Measurements from ENCODE around the gene FGF12. TPM values are rescaled to one million over a fixed set of nuclear protein-coding genes. Genes with fewer than 3 reads are reported as not detected.

Gene FGF12
- total and polyA plus RNA-seq, 7 donors, result 0.25 to 0.87 (median 0.71) TPM

DNA sequence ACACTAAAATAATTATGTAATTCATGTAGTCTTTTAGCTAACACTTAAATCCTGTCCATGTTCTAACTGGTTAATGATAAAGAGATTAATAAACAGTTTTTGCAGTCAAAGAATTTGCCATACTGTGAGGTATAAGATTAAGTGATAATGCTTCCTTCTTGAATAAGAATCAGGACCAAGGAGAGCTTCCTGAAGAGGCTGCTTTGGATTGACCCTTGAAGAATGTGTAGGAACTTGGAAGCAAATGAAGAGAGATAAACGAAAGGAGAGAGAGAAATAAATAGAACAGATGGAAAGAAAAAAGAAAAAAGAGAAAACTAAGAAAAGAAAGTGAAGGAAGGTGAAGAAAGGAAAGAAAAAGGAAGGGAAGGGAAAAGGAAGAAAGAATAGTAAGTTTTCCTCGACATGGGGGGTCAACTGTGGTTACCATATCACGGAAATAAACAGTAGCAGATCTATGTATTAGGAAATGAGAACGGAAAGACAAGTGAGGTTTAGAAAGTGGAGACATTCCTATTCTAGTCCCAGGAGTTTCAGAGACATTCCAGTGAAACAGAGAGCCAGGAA lies 539.8 kb downstream of the FGF12 start:
- Histone ChIP-seq H3K27ac (no peak overlapping the region), H3K4me1 (no peaks in the 10 kb centered on the region), H3K4me3 (no peak overlapping the region), H3K36me3 (ENCODE audit: insufficient read depth in 1 of 2, low read depth in 1 of 2) (no peaks in the 10 kb centered on the region), H3K9me3 (no peaks in the 10 kb centered on the region), H3K27me3 (ENCODE audit: insufficient read depth in 3 of 3, low read length in 2 of 3) (no peaks in the 10 kb centered on the region)
- WGBS, 3 donors, result 48 to 59% (median 56%) methylated on average over 4 of the region's 4 CpGs
- ATAC-seq (no peak), DNase-seq (no peak)
- TF ChIP-seq, protein P1, sequence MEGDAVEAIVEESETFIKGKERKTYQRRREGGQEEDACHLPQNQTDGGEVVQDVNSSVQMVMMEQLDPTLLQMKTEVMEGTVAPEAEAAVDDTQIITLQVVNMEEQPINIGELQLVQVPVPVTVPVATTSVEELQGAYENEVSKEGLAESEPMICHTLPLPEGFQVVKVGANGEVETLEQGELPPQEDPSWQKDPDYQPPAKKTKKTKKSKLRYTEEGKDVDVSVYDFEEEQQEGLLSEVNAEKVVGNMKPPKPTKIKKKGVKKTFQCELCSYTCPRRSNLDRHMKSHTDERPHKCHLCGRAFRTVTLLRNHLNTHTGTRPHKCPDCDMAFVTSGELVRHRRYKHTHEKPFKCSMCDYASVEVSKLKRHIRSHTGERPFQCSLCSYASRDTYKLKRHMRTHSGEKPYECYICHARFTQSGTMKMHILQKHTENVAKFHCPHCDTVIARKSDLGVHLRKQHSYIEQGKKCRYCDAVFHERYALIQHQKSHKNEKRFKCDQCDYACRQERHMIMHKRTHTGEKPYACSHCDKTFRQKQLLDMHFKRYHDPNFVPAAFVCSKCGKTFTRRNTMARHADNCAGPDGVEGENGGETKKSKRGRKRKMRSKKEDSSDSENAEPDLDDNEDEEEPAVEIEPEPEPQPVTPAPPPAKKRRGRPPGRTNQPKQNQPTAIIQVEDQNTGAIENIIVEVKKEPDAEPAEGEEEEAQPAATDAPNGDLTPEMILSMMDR (IDR thresholded peaks at IDR 0.05), result no peak
- intact Hi-C loops (cut with DNase I), result no loop called here

DNA sequence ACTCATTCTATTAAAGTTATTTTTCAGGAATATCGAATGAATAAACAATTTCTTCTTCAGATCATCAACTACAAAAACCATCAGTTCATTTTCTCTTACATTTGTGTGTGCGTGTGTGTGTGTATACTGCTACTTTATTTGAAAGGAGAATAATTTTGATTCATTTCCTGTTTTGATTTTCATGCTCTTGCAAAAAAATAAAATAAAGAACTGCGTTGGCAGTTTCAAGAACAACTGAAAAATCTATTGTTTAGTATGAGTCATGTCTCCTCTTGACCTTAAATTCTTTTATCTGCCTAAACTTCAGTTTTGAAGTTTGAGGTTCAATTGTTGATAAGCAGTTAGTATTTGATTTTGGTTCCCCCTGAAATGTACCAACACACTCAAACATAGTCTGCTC lies 540.8 kb downstream of the FGF12 start:
- H3K9me3 ChIP-seq, result no peaks in the 10 kb centered on the region
- 65 to 80% (median 78%) methylated on average over 3 of the region's 3 CpGs for WGBS, 3 donors
- intact Hi-C loops (cut with DNase I), result no loop called here
- H3K4me1 ChIP-seq, result no peaks in the 10 kb centered on the region
- TF ChIP-seq, protein P1 (IDR thresholded peaks at IDR 0.05), result no peak
- H3K27ac ChIP-seq, result no peak overlapping the region
- H3K4me3 ChIP-seq, result no peak overlapping the region
- H3K27me3 ChIP-seq (ENCODE audit: insufficient read depth in 3 of 3, low read length in 2 of 3), result no peaks in the 10 kb centered on the region
- no peaks in the 10 kb centered on the region for H3K36me3 ChIP-seq (ENCODE audit: insufficient read depth in 1 of 2, low read depth in 1 of 2)
- ATAC-seq (no peak), DNase-seq (no peak)

DNA sequence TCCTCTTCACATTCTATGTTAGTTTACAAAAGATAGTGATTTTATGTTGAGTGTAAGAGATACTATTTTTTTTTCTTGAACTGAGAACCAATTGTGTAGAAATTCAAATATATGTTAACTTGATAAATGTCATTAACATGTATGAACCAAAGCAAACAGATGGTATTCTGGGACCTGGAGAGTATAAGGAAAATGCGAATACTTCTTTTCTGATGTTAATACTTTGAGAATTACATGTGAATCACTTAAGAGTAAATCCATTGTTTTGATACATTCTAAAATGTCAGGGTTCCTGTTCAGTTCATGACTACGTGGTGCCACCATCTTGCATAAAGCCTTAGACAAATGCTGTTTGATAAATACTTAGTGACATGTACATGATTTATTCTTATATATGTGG lies 541.3 kb downstream of the FGF12 start:
- Histone ChIP-seq H3K27me3 (ENCODE audit: insufficient read depth in 3 of 3, low read length in 2 of 3) (no peaks in the 10 kb centered on the region), H3K36me3 (ENCODE audit: insufficient read depth in 1 of 2, low read depth in 1 of 2) (no peaks in the 10 kb centered on the region), H3K27ac (no peak overlapping the region), H3K4me3 (no peak overlapping the region), H3K4me1 (no peaks in the 10 kb centered on the region), H3K9me3 (no peaks in the 10 kb centered on the region)
- ATAC-seq (no peak), DNase-seq (no peak)
- 77 to 87% (median 85%) methylated on average over 2 of the region's 2 CpGs for WGBS, 3 donors
- TF ChIP-seq, protein P1 (IDR thresholded peaks at IDR 0.05), result no peak
- intact Hi-C loops (cut with DNase I), result no loop called here

DNA sequence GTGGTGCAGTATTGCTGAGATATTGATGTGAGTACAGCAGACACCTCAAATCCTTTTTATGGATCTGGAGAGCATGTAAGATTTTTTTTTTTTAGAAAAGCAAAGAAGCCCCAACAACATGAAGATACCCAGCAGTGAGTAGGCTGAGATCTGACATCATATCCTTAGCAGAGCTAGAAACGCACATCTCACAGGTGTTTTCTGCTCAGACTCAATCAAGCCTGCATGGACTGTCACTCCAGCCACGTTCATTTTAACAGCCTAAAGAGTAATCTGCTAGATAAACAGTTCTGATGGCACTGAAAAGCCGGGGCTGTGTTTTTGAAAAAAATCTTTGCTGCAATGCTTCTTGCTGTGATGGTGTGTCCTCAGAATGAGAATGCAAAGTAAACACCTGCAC lies 544.2 kb downstream of the FGF12 start:
- H3K9me3 ChIP-seq, result no peaks in the 10 kb centered on the region
- H3K27ac ChIP-seq, result no peak overlapping the region
- DNase-seq (no peak), ATAC-seq (no peak)
- no peaks in the 10 kb centered on the region for H3K27me3 ChIP-seq (ENCODE audit: insufficient read depth in 3 of 3, low read length in 2 of 3)
- 56 to 71% (median 66%) methylated on average over 3 of the region's 3 CpGs for WGBS, 3 donors
- no peaks in the 10 kb centered on the region for H3K36me3 ChIP-seq (ENCODE audit: insufficient read depth in 1 of 2, low read depth in 1 of 2)
- TF ChIP-seq, protein P1 (IDR thresholded peaks at IDR 0.05), result no peak
- no peaks in the 10 kb centered on the region for H3K4me1 ChIP-seq
- intact Hi-C loops (cut with DNase I), result no loop called here
- H3K4me3 ChIP-seq, result no peak overlapping the region

DNA sequence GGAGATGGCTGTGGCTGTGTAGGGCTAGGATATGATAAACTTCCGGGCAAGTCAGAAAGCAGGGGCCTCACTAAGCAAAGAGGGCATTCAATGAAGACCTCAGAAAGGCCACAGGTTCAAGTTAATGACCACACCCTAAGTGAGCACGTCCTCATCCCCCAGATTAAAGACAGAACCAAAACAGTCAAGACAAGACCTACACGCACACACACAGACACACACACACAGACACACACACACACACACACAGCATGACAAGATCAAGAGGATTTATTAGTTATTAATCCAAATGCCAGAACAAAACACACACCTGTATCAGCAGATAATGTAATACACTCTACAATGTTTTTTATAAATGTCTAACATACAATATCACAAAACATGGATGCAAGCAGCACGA lies 546.2 kb downstream of the FGF12 start:
- TF ChIP-seq, protein P1 (IDR thresholded peaks at IDR 0.05), result no peak
- no peaks in the 10 kb centered on the region for H3K9me3 ChIP-seq
- H3K36me3 ChIP-seq (ENCODE audit: insufficient read depth in 1 of 2, low read depth in 1 of 2), result no peaks in the 10 kb centered on the region
- no peaks in the 10 kb centered on the region for H3K4me1 ChIP-seq
- DNase-seq (no peak), ATAC-seq (no peak)
- no peak overlapping the region for H3K27ac ChIP-seq
- H3K27me3 ChIP-seq (ENCODE audit: insufficient read depth in 3 of 3, low read length in 2 of 3), result no peaks in the 10 kb centered on the region
- intact Hi-C loops (cut with DNase I), result no loop called here
- no peak overlapping the region for H3K4me3 ChIP-seq
- 85 to 92% (median 92%) methylated on average over 4 of the region's 4 CpGs for WGBS, 3 donors

Data from psoas muscle (tissue), 8 donors.